DMS 273 (cell line): ENCODE results near the gene PTPN14.
"Not testable (repeated sequence)": the region's sequence is repeated elsewhere in the genome, so short reads cannot be mapped to it uniquely, and the experiment has no call there.

Experiments used
- DNase-seq: peaks from one replicate; lab custom pipeline; 2025; ENCODE audit not compliant: unreplicated experiment; lab: John Stamatoyannopoulos, UW

Gene PTPN14

DNA sequence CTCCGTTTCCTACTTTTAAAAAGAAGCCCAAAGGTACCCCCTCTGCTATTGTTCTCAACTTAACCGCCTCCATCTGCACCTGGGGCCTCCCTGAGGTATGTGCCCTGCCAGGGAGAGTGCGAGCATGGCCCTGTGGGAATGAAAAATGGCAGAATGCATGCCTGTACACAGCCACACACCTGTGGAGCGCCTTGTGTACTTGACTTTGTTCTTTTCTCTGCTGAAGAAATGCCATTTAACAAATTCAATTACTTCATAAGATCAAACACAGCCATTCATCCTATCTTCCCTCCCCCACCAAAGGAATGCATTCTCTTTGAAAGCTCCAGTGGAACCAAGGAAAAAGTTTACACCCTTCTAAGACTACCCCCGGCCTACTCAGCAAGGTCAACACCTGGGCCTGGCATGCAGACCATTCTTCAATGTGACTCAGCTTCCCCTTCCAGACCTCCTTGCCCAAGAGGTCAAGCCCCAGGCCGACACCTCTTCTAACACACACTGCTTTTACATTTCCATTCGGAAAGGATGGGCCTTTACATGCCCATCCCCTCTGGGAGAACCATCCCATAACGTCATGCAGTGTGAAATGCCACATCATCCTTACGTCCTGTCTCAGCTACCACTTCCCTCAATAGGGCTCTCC lies 146.7 kb downstream of the PTPN14 start:
- DNase-seq, result no peak

DNA sequence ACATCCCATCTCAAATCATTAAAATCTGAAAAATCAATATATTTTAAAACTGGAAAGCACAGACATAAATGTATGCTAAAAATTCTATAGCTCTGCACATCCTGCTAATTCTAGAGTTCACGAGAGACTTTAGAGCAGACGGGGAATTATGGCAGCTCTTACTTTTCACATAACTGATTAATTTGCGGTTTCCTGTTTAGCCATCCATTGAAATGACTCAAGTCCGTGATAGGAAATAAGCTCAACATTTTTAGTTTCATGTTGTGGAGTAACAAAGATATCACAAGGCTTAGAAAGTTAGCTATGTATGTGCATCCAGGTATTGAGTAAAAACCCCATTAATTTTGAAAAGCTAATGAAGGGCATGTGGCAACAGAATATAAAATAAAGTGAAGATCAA lies 147.2 kb downstream of the PTPN14 start:
- DNase-seq, result no peak

DNA sequence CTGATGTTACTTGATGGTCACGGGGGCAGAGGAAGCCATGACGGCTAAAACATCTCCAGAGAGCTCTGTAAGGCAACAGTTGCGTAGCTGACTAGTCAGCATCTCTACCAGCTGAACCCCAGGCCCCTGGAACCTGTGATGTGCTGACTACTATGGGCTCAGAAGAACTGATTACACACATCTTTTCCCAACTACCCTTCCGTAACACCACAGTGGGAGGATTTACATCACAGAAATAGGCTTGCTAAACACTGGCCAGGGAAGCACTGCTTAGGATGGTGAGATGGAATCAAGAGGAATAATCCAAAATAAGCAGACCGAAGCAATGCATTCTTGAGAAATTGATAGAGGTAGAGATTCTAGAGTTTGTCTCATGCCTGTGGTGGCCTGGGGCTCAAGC lies 148.0 kb downstream of the PTPN14 start:
- no peak for DNase-seq

DNA sequence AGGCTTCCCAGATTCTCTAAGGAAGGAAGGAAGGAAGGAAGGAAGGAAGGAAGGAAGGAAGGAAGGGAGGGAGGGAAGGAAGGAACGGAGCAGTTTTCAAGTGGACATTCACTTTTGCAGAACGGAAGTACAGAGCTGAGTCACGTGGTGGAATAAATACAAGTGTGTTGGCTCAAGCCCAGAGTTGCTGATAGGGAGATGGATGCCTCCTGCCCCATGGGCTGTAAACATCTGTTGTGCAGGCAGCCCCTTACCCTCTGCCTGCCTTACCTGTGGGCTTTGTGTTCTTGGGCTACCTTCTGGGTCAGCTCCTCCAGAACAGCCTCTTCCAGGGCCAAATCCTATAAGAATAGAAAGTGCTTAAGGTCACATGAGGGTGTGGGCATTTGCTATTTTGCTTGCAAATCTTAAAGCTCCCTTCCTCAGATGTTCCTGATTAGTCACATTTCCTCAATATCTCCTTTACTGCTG lies 148.8 kb downstream of the PTPN14 start:
- peak; percentile 13 for DNase-seq

DNA sequence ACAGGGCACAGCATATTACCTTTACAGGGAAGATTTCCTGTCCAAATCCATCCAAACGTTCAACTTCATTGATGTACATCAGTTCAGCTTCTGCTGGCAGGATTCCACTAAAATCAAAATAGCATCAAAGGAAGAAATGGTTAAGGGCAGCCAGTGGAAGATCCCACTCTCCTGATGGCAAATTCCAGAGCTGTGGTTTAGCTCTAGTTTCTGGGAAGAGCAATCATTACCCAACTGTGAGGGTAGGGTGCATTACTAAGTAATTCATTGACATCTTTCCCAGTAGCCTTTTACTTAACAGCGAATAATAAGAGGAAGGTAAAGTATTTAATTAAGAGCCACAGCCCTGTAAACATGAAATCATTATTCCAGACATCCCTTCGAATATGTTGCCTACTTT lies 149.7 kb downstream of the PTPN14 start:
- no peak for DNase-seq

DNA sequence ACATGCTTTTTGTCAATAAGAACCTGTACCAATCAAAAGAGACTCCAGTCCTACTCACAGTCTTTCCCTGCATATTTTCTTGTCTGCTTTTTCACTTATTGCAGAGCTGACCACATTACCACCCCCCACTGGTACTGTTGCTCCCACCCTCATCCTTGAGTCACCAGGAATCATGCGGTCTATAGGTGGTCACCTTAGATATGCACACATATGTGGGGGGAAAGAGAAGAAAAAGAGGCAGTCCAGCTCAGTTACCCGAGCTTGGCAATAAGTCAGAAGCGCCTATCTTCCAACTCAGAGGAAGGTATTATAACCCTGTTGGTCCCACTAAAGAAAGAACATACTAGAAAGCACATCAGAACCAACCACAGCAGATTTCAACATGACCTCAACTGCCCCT lies 151.3 kb downstream of the PTPN14 start:
- no peak for DNase-seq

DNA sequence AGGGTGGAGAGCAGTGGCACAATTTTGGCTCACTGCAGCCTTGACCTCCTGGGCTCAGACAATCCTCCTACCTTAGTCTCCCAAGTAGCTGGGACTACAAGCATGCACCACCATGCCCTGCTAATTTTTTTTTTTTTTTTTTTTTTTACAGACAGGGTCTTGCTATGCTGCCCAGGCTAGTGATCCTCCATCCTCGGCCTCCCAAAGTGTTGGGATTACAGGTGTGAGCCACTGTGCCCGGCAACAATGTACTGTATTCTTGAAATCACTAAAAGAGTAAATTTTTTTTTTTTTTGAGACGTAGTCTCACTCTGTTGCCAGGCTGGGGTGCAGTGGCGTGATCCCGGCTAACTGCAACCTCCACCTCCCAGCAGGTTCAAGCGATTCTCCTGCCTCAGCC lies 152.9 kb downstream of the PTPN14 start:
- no peak for DNase-seq

DNA sequence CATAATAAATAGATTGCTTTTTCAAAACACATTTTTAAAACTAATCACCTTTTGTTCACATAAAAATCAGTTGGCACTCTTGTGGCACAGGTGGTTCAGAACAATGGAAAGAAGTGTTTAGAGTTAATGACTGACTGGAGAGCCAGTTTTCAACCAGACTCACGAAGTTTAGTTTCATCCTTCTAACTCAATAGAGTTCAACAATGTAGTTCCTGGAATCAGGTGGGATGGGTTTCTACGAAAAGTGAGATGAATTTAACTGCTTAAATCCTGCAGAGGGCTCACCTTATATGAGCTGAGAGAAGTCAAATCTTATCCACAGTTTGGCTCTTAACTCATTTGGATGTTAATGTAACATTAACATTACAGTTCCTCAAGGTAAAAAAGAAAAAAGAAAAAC lies 153.9 kb downstream of the PTPN14 start:
- no peak for DNase-seq

DNA sequence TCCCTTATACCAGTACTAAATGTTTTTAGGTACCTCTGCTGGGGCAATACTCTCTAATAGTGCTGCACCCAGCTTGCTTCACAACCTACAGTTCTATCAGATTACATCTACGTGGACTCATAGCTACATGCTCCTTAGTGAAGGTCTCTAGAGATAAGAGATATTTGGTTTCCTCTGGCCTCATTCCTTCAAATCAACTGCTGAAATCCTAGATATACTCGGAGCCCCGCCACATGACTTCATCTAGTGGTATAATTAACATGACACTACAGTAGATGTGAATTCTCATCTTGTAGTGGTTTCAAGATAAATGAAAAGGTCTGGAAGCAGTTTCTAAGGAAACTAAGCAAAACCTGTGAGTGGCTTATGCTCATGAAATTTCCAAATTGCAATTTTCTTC lies 155.1 kb downstream of the PTPN14 start:
- DNase-seq, result no peak

DNA sequence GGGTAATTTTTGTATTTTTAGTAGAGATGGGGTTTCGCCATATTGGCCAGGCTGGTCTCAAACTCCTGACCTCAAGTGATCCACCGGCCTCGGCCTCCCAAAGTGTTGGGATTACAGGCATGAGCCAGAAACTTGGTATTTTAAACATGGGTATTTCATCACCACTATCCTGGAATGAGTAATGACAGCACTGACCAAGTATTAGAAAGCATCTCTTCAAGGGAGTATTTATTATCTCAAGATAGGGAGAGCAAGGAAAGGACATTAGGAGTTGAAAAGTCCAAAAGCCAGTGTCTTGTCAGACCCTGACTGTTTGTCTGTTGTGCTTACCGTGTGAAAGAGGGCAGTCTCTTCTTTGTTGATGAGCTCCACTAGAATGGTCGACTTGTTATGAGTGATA lies 156.8 kb downstream of the PTPN14 start:
- DNase-seq, result not testable (repeated sequence)

DNA sequence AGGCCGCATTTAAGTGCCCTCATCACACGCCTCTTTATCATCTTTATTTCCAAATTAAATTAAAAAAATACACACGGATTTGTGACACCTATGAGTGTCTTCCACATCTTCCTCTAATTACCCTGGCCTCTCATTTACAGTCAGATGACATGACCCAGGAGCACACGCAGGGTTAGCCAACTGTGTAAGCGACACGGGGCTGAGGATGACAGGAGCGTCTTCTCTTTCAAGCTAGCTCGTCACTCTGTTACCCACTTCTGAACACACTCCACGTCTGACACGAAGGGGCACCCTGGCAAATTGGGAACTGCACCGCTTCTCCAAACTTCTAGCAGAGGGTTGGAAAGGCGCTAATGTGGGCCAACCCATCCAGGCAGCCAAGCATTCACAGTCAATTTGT lies 158.3 kb downstream of the PTPN14 start:
- DNase-seq, result no peak

DNA sequence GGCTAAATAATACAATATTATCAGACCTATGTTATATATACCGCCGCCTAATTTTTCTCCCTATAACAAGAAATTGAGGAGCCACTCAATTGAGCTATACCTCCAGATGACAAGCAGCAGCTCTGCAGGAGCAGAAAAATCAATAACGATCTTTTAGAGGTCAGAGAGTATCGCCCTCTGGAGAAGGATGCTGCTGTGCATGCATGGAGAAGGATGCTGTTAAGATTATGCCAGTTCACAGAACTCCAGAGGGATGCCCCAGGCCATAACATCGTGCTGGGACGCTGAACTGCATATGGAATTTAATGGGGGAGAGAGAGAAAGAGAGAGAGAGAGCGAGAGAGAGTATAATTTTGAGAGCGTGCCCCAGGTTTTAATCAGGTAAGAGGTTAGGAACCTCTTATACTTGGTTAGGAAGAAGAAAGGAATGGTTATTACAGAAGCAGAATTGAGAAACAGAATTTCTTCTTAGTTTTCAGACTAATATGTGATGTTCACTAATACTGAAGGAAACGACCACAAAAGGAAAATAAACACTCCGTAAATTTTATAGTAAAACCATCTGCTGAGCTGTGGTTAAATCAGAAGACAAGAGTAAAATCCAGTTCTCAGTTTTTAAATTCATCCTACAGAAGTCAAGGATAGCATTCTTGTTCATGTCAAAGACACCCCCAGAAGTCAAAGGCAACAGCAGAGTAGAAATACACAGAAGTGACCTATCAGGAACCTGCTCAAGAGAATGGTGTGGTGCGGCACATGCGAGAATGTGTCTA lies 159.3 kb downstream of the PTPN14 start:
- DNase-seq, result no peak

DNA sequence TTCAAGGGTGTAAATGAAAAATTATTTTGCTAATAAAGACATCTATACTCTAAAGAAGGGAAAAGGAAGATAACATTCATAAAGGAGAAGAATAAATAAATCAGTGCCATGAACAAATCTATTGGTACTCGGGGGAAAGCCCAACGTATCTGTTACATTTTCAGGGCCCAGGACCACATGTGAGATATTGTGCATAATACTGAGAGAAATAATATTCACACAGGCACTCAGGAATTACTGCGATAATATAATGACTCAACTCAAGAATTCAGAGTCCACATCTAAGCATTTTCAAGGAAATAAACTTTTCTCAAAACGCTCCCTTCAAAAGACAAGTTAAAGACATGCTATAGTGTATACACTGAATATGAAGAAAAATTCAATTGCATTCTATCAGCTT lies 161.7 kb downstream of the PTPN14 start:
- DNase-seq, result no peak

DNA sequence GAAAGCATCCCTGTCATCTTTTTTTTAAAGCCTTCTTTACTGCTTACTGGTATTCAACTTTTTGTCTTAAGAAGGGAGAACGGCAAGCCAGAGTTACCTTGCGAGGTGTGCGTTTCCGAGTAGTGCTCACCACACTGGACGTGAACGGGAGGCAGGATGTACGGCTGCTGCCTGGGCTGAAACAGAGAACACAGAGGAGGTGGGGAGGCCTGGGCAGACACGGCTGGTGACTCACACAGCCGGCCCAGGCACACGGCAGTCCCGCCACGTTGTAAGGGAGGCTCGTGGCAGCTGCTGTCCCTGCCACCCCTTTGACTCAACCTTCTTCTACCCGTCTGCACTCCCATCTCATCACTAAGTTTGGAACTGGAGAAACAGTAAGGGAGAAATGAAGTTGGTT lies 164.7 kb downstream of the PTPN14 start:
- no peak for DNase-seq

DNA sequence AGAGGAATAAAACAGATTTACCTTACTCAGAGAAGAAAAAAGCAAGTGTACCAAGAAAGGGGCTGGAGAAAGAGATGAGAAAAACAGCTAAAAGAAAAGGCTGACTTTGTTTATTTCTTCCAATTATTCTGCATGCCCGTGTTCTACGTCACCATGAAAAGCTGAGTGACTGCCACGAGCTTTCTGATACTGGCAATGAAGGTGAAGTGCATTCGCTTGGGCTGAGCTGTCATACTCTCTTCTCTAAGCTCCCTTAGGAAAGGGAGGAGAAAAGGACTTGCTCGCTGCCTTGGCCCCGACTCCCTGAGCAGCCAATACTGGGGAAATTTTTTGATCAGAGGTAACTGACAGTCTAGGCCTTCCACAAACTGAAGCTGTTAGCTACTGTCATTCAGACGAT lies 165.1 kb downstream of the PTPN14 start:
- DNase-seq, result no peak

DNA sequence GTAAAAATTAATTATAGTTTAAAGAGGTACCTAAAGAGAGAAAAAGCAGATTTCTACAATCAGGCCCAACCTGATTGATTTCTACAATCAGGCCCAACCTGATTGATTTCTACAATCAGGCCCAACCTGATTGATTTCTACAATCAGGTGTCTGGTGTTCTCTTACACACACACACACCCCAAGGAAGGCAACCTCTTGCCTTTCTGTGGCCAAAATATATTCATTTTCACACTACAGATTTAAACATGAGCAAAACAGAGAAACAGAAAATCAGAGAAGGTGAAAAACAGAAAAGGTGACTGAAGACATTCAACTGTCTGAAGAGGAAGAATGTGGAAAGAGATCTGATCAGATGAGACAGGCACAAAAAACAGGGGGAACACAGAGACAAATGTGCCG lies 166.0 kb downstream of the PTPN14 start:
- no peak for DNase-seq

DNA sequence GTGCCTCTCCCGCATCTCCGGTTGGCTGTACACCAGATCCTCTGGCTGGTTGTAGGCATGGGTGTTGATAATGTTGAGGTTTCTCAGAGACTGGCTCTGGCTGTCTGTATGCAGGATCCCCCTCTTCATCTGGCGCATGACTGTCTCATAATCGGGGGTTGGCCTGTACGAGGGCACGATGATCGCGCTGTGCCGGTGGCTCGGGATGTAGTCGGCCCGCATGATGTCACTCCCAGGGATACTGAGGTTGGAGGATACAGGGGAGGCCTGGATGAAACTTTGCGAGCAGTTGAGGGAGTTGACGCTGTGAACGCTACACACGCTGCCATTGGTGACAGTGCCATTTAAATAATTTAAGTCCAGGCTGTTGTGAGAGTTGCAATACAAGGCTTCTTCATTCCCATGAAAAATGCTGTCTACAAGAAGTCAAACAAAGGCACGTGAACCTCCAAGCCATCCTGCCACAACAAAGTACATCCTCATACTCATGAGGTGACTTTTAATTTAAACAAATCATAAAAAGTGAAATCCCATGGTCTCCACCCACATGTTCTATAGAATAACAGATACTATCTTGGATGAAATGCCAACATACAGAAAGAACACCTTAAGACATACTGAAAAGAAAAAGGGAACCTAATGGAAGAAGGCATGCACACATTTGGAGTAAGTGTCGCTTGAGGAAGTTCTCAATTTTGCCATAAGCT lies 166.9 kb downstream of the PTPN14 start:
- DNase-seq, result no peak

DNA sequence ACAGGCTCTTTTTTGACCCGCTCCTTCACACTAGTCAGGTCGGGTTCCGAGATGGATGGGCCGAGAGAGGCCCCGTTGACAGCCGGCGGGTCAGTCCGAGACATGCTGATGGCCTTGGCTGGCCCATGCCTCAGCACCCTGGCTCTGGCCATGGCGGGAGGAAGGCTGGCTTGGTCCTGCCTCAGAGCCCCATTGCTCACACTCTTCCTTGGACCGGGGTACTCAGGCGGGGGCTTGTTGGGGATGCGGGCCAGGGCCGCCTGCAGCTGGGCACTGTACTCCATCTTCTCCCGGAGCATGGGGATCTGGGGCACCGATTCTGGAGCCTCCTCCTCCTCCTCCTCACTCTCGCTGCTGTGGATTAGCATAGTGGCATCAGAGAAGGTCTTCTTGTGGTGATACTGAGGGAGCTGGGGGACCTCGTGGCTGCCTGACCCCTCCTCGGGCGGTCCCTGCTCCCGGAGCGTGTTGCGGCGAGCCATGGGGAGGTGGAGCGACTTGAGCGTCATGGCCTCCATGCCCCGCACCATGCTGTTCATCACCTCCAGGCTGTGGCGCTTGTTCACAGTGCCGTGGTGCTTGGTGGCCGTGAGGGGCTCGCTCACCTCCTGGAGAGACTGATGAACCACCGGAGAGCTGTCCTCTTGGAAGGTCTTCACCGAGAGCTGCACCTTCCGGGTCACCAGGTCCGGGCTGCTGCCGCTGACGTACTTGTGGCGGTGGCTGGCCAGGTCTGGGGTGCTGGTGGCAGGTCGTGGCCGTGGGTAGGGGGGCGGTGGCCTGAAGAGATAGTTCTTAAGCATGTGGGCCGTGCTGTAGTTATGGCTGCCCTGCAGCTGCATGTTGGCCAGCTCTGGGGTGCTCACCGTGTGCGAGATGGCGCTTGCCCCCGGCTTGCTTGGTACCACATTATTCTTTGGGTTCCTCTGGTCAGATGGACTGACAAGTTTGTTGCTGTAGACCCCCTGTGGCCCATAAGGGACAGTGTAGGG lies 167.7 kb downstream of the PTPN14 start:
- no peak for DNase-seq

DNA sequence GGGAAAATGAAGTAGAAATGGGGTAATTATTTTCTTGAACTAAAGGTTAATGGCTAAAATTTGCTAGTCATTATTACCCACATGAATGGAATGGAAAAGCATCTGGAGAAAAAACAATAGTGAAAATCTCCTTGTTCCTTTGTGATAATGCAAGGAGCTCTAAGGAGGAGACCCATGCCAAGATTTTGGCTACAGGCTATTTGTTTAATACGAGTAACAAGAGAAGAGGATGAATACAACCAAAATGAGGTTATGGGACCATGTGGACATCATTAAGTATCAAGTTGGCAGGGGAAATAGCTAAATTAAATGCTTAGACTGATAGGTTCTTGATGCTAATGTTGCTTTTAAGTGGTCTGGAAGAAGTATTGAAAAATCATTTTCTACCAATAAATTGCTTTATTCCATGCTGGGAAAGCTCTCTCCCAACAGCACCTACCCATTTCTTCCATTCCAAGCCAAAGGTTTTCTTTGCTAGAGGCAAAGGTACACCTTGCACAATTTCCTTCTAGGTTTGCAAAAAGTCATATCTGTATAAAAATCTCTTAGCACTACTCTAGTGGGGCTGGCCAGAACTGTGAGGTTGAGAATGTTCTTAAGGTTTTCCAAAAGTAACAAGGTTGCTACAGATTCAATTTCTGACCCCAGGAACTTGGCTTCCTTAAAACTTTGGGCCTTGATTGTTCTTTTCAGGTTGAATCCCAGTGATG lies 170.3 kb downstream of the PTPN14 start:
- DNase-seq, result no peak

DNA sequence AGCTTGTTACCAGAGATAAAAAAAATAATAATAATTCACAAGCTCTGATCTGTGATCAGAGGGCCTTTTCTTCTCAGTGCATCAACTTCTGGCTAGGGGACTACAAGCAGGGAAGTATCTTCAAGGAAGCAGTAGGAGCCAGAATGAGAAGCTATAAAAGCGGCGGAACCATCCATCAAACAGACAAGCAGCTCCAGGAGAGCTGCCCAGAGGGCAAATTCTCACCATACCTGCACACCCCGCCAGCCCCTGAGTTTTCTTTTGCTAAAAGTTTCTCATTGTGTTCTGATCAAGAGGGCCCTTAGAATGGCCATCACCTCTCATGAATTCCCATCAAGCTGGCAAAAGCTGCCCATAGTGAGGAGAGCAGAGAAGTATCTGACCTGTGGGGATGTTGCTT lies 171.0 kb downstream of the PTPN14 start:
- no peak for DNase-seq
